Urinary bladder (tissue), 4 donors: ENCODE measurements around the gene TBPL2. TPM values are rescaled to one million over a fixed set of nuclear protein-coding genes. Genes with fewer than 3 reads are reported as not detected.
"Not testable (repeated sequence)": the region's sequence is repeated elsewhere in the genome, so short reads cannot be mapped to it uniquely, and the experiment has no call there.

Experiments used
- DNase-seq: peaks from one replicate; pipeline ENCODE4 v3.0.0-alpha.2; 2015; ENCODE audit errors: extremely low spot score
- H3K27ac ChIP-seq: one replicate; pipeline ENCODE4 v1.5.1; 2013; ENCODE audit warnings: low read depth, mild to moderate bottlenecking, moderate library complexity
- H3K36me3 ChIP-seq: one replicate; pipeline ENCODE4 v1.6.1; 2013; ENCODE audit warnings: mild to moderate bottlenecking, moderate library complexity; ENCODE audit not compliant: insufficient read depth
- H3K4me1 ChIP-seq: one replicate; pipeline ENCODE4 v1.6.1; 2013; ENCODE audit warnings: mild to moderate bottlenecking, moderate library complexity; ENCODE audit not compliant: insufficient read depth
- H3K4me3 ChIP-seq: one replicate; pipeline ENCODE4 v1.5.1; 2013; ENCODE audit warnings: low read depth, low read length
- WGBS: extraction: QIAGEN DNeasy Blood & Tissue Kit; methylation state at CpG from one replicate; pipeline ENCODE4 v1.1.7; 2013; 5-methylcytosine and 5-hydroxymethylcytosine counted together
- polyA plus RNA-seq: library from polyadenylated mRNA; stranded (reverse); fragments of 200-250 nt; gene quantifications from one replicate; pipeline ENCODE4 v1.2.3, GENCODE V29; 2013
- total RNA-seq: library from RNA; depleted of rRNA; stranded (reverse); fragments of >200 nt; gene quantifications from one replicate; pipeline ENCODE4 v1.2.3, GENCODE V29; 2014
- donor health status: healthy with polysubstance abuse.
- donor health status: healthy.

TBPL2 gene
- total and polyA plus RNA-seq, 2 donors: not detected

DNA sequence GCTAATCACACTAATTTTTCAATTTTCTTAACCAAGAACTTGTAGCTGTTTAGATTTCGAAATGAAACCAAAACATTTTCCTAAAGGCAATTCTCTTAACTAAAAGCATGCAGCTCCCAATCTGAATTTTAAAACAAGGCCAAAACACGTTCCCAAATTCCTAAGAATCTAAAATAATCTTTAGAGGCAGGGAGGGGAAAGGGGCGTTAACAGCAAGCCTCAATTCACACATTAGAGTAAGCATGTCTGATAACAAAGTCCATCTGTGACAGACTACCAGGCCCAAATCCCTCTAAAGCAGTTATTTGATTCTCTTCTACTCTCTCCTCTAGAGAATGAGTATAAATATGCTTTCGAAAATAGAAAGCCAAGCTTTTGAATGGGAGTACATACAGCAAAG lies 29.5 kb downstream of the TBPL2 start:
- Histone ChIP-seq H3K36me3 (no peaks in the 10 kb centered on the region), H3K4me3 (peak overlapping the region; percentile 86), H3K4me1 (no peaks in the 10 kb centered on the region), H3K27ac (no peak overlapping the region)
- 17% methylated on average over 4 of the region's 4 CpGs for WGBS
- DNase-seq: no peak

DNA sequence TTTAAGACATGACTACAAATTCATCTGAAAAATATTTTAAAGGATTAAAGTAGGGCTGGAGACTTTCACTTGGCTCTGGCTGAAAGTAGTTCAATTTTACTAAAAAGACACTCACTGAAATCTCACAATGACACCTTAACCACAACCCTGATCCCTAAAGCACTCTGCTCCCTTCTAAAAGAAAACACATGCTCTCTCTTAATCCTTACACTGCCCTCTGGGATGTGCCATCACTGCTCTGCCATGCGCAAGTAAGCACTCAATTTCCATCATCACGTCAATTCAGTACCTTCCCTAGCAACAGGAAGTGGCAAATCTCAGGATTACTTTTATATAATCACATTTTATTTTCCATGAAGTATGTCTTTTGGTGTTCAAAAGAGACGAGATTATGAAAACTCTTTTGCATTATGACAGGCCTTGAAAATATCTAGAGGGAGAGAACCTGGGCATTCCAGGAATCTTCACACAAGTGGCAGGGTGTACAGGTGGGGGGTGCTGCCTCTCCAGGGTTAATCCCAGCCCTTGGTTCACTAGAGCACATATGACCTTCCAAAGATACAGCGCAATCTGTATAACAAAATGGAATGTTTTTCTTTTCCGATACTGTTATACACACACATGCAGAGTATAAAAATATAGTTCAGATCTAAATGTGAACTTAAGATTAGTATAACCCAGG lies 36.1 kb downstream of the TBPL2 start:
- no peaks in the 10 kb centered on the region for H3K4me1 ChIP-seq
- no peak overlapping the region for H3K4me3 ChIP-seq
- H3K27ac ChIP-seq: no peak overlapping the region
- no peak for DNase-seq
- no peaks in the 10 kb centered on the region for H3K36me3 ChIP-seq
- 68% methylated on average over 5 of the region's 5 CpGs for WGBS

DNA sequence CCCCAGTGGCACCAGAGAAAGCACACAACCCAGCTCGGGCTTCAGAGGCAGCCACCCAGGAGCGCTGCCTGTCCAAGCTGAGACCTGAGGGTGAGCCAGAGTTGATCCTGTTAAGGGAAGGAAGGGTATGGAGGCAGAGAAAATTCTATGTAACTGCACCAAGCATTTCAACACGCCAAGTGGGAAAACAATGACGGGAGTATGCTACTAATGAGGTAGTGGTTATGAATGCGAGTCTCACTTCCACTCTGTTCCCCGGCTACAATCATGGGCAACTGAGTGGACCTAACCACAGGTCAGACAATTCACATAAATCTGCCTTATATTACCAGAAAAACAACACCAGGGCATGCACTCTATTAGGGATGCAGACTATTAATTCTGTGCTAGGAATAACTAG lies 38.7 kb downstream of the TBPL2 start:
- WGBS: 83% methylated on average over 6 of the region's 6 CpGs
- Histone ChIP-seq H3K4me3 (no peak overlapping the region), H3K27ac (no peak overlapping the region), H3K36me3 (no peaks in the 10 kb centered on the region), H3K4me1 (no peaks in the 10 kb centered on the region)
- DNase-seq: no peak

- H3K4me1 ChIP-seq: no peaks in the 10 kb centered on the region
- H3K27ac ChIP-seq: no peak overlapping the region
- H3K4me3 ChIP-seq: no peak overlapping the region
- no peaks in the 10 kb centered on the region for H3K36me3 ChIP-seq
- no peak for DNase-seq
- 80% methylated on average over 2 of the region's 2 CpGs for WGBS
These were observed 40.6 kb downstream of the TBPL2 start for GRCh38 chr14:55399852-55400251.

DNA sequence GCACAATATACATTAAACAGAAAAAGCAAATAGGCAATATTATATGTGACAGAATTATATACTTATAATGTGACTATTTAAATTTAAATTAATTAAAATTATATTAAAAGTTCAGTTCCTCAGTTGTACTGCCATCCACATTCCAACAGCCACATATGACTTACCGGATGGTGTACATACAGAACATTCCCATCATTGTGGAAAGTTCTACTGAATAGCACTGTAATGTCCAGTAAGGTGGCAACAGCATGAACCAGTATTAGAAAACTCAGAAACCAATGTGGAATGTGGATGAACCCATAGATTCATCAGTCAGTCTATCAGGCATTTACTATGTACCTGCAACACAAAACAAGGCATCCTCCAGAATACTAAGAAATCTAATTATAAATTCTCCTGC lies 41.2 kb downstream of the TBPL2 start:
- 90% methylated on average over 1 of the region's 1 CpG for WGBS
- H3K36me3 ChIP-seq: no peaks in the 10 kb centered on the region
- peak overlapping the region; percentile 32 for H3K27ac ChIP-seq
- no peak overlapping the region for H3K4me3 ChIP-seq
- DNase-seq: no peak
- no peaks in the 10 kb centered on the region for H3K4me1 ChIP-seq

DNA sequence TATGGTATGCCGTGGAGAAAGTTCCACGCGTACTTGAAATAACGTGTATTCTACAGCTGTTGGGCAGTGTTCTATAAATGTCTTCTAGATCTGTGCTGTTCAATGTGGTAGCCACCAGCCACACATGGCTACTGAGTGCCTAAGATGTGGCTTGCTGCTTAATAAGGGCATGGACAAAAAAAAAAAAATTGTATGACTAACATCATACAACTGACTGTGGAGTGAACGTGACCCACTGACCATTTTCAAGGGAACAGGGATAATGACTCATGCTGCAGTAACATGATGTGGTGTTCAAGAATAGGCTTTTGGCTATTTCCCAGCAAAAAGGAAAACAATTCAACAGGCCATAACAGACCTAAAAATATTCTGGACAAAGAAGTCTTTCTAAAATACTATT lies 41.7 kb downstream of the TBPL2 start:
- Histone ChIP-seq H3K4me3 (no peak overlapping the region), H3K27ac (no peak overlapping the region), H3K4me1 (no peaks in the 10 kb centered on the region), H3K36me3 (no peaks in the 10 kb centered on the region)
- no peak for DNase-seq
- 72% methylated on average over 5 of the region's 5 CpGs for WGBS

GRCh38 chr14:55389330-55389729 lies 51.1 kb downstream of the TBPL2 start:
- Histone ChIP-seq H3K4me3 (no peak overlapping the region), H3K4me1 (no peaks in the 10 kb centered on the region), H3K36me3 (peaks cover 5% of the 10 kb centered on the region), H3K27ac (no peak overlapping the region)
- no peak for DNase-seq
- WGBS: 54% methylated on average over 4 of the region's 4 CpGs

- H3K36me3 ChIP-seq: peaks cover 5% of the 10 kb centered on the region
- no peak overlapping the region for H3K27ac ChIP-seq
These were observed 52.3 kb downstream of the TBPL2 start for GRCh38 chr14:55388160-55388559.

GRCh38 chr14:55387121-55387520 lies 53.3 kb downstream of the TBPL2 start:
- DNase-seq: no peak
- no peak overlapping the region for H3K4me3 ChIP-seq
- no peak overlapping the region for H3K27ac ChIP-seq
- H3K36me3 ChIP-seq: peaks cover 5% of the 10 kb centered on the region
- H3K4me1 ChIP-seq: no peaks in the 10 kb centered on the region
- WGBS: 96% methylated on average over 4 of the region's 4 CpGs

More at GRCh38 chr14:55388160-55388559, 52.3 kb downstream of the TBPL2 start:
- DNase-seq: no peak
- H3K4me3 ChIP-seq: no peak overlapping the region
- no peaks in the 10 kb centered on the region for H3K4me1 ChIP-seq

DNA sequence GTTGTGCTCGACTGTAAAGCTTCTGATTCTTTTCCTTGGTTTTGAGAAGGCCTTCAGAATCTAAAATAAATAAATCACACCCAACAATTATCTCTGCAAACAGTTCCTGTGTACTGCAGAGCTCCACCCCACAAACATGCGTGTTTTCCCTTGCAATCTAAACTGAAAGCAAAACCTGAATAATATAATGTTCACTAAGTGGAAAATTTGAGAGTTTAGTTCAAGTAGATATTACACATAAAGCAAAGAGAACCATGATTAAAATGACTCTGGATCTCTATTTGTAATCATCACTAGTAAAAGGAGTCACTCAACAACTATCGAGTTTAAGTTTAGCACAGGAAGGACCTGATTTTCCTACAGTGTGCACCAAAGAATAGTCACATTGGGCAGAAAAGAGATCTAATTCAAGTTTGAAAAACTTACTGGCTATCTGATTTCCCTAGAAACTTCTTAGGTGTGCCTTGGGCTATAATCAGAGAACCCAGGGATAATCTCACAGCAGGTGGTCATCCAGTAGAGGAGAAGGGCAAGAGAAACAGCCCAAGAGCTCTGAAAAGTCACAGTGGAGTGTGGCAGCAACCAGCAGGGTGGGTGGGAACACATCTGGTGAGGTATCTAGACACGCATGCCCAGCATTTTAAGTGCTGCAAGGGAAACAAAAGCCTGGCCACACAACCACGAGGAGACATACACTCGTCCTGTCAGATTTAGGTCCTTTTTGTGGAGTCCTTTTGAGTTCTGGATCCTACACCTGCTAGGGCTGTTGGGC lies 54.2 kb downstream of the TBPL2 start:
- no peak overlapping the region for H3K27ac ChIP-seq
- H3K4me3 ChIP-seq: no peak overlapping the region
- 84% methylated on average over 6 of the region's 6 CpGs for WGBS
- no peak for DNase-seq
- no peaks in the 10 kb centered on the region for H3K4me1 ChIP-seq
- H3K36me3 ChIP-seq: peaks cover 6% of the 10 kb centered on the region

DNA sequence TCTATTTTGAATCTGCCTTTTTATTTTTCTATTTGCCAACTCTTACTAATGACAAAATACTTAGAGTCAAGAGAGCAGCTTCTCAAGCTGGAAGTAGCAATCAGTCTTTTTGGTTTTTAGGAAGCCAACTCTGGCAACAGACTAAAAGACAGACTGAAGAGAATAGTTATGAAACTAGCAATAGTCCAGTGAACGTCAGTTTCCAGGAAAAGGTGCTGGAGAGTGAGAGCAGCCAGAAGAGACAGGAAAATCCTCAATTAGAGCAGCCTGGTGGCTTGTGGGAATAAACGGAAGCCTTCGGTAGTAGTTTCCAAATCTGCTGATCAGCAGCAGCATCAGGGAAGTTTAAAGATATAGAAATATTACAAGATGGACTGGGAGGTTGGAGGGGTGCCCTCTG lies 55.9 kb downstream of the TBPL2 start:
- Histone ChIP-seq H3K4me3 (no peak overlapping the region), H3K4me1 (no peaks in the 10 kb centered on the region), H3K27ac (no peak overlapping the region), H3K36me3 (peaks cover 6% of the 10 kb centered on the region)
- no peak for DNase-seq
- 79% methylated on average over 3 of the region's 3 CpGs for WGBS

DNA sequence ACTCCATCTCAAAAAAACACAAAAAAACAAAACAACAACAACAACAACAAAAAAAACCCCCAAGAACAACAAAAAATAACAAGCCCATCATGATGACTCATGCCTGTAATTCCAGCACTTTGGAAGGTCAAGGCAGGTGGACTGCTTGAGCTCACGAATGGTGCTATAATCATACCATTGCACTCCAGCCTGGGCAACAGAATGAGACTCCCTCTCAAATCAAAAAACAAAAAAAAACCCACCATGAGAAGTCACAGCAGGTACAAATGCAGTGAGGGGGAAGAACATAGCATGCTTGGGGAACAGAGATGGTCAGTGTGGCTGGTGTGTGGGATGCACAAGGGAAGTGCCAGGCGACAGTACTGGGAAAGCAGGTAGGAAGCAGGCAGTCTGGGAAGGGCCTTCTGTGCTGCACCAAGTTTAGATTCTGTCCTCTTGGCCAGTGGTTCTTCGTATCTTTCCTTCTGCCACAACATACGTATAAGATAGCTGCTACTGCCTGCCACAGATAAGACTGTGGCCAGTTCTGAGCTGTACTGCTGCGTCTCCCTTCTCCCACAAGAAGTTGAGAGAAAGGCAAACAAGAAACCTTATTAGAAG lies 56.8 kb downstream of the TBPL2 start:
- 84% methylated on average over 5 of the region's 5 CpGs for WGBS
- Histone ChIP-seq H3K4me3 (no peak overlapping the region), H3K27ac (no peak overlapping the region), H3K4me1 (no peaks in the 10 kb centered on the region), H3K36me3 (peaks cover 5% of the 10 kb centered on the region)
- DNase-seq: no peak

- 86% methylated on average over 10 of the region's 10 CpGs for WGBS
- not testable (repeated sequence) for H3K4me1 ChIP-seq, DNase-seq, H3K27ac ChIP-seq, H3K4me3 ChIP-seq, H3K36me3 ChIP-seq
These were observed 57.4 kb downstream of the TBPL2 start for GRCh38 chr14:55383056-55383466.

GRCh38 chr14:55382483-55382882 lies 57.9 kb downstream of the TBPL2 start:
- Histone ChIP-seq H3K4me3 (no peak overlapping the region), H3K36me3 (peaks cover 4% of the 10 kb centered on the region), H3K4me1 (no peaks in the 10 kb centered on the region), H3K27ac (no peak overlapping the region)
- DNase-seq: no peak
- 75% methylated on average over 4 of the region's 4 CpGs for WGBS
